NB4 (cell line): ENCODE measurements around the gene PDE6B.
A peak's percentile ranks its signal among the peaks of the same experiment; 100 is the strongest.

Experiments used
- CTCF ChIP-seq: IDR thresholded peaks from one replicate; pipeline ENCODE4 v1.5.1; 2012; ENCODE audit warnings: low read depth, low read length
- MYC ChIP-seq: IDR thresholded peaks from 2 replicates; pipeline ENCODE4 v1.6.1; 2011; ENCODE audit warnings: low read depth, low read length
- POLR2A ChIP-seq: IDR thresholded peaks from 2 replicates; pipeline ENCODE4 v1.6.1; 2011; ENCODE audit warnings: mild to moderate bottlenecking; ENCODE audit not compliant: insufficient read length; ENCODE audit errors: extremely low read depth

- TF ChIP-seq POLR2A (no peak), CTCF (no peak), MYC (peak; percentile 61; the same call in 1 of the 2 replicates)
Observed at GRCh38 chr4:604131-604530, 21.2 kb upstream of the PDE6B start.
